NCI-H2029 (cell line): ENCODE data around the gene RHOB.
"Not testable (repeated sequence)": the region's sequence is repeated elsewhere in the genome, so short reads cannot be mapped to it uniquely, and the experiment has no call there.

Experiments
- DNase-seq: peaks from one replicate; lab custom pipeline; 2025; lab: John Stamatoyannopoulos, UW

Gene RHOB

DNA sequence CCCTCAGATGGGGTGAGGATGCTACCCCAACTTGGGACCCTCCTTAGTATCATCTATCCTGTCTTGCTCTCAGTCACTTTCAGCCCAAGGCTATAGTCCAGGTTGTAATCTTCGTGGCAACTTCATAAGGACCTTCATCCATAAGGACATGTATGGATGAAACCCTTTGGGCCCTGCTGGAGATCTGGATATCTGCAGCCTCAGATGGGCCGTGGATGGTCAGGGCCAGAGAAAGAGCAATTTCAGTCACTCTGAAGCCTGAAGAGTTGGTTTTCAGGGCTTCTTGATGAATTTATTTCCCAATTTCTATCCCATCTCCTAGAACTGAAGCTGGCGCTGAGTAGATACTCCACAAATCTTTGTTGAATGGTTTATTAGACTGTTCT is 28.7 kb downstream of the RHOB start:
- no peak for DNase-seq

DNA sequence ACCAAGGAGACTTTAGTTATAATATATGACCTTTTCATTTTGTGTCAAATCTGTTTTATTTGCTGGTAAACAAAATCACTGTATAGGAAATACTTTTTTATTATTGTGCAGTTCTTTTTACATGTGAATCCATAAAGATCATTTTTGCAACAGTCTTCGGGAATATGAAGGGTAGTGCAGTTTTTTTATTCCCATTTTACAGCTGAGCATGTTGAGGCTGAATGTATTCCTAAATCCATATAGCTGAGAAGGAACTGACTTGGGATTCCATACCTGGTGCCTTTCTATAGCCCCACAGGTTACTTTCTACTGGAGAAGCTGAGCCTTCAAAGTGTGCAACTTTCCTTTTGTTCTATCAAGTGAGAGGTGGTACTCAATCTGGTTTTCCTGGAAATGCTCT is 29.6 kb downstream of the RHOB start:
- no peak for DNase-seq

DNA sequence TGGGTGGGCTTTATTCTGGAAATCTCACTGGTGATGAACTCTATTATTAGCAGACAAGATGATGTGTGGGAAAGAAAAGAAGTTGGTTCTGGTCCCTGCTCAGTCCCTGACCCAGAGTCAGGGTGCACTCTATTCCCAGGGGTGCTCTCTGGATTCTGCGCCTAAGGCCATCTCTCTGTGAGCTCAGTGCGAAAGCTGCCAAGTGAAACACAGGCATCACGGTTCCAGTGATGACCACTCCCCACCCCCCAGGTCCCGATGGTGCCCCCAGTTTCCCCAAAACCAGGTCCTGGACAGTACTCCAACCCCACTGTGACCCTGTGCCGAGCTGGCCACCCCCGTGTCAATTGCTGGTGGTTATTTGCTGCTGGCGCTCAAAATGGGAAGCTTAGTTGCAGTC is 30.1 kb downstream of the RHOB start:
- DNase-seq: no peak

DNA sequence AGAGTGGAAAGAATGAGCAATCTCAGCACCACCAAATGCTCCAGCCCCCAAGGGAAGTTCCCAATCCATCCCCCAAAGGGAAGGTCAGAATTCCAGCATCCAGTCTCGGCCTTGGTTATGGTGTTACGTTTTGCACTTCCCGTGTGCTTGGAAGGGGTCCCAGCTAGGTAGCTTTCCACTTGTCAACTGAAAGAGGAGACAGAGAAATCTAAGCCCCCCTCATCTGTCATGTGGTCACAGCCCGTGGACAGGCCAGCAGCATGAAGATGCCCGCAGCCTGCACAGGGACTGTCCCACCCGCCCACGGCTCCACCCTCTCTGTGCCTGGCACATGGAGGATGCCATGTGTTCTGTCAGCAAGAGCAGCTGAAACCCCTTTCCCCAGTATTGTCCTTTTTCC is 32.1 kb downstream of the RHOB start:
- no peak for DNase-seq

DNA sequence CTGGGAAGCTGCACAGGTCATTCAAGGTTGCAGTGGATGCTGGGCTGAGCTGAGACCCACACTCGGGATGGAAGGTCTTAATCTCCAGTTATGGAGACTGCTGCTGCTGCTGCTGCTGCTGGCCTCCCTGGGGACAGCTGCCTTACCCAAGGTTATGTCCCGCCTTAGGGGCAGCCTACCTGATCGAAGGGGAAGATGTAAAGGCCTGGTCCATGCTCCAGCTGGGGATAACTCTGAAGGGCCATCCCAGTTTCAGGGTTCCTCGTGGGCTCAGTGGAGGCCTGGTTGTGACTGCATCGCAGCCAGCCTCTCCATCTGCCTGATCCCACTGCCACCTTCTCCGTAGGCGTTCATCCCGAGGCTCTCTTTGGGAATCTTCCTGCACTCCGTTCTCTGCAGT is 33.0 kb downstream of the RHOB start:
- no peak for DNase-seq

DNA sequence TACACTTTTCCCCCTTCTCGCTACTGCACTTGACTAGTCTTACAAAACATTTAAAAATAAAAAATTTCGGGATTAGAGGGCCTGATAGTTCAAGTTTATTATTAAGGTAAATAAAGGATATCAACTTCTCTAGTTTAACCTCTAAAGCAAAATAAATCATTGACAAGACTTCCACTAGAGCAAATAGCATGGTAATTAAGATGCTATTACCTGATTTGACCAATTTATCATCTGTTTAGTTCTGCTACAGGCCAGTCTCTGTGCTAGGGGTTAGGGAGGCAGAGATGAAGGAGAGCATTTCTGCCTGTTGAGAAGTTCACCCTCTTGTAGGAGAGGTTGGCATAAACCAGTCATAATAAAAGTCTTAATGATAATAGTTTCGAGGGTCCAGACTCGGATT is 34.0 kb downstream of the RHOB start:
- no peak for DNase-seq

DNA sequence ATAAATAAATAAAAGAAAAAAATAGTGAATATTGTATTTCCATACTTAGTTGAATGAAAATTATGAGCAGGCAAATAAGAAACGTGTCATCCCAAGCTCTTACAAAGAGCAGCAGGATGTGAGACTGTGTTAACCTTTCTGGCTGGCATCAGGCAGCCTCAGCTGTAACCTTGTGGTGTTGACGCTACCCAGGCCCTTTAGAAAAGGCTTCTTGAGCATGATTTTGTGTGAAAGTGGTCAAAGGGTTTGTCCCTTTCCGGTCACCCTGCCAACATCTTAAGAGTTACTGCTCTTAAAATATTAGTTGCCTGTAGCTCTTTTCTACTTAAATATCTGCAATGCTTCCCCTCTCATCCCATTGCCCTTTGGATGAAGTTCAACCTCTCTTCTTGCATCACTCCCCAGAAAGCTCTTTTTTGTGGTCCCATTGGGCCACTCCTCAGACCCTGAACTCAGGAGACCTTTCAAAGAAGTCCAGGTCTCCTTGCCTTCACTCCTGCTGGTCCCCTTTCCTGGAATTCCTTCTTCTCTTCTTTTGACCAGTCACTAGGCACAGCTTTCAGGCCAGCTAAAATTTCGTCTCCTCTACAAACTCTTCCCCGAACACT is 35.0 kb downstream of the RHOB start:
- DNase-seq: no peak

DNA sequence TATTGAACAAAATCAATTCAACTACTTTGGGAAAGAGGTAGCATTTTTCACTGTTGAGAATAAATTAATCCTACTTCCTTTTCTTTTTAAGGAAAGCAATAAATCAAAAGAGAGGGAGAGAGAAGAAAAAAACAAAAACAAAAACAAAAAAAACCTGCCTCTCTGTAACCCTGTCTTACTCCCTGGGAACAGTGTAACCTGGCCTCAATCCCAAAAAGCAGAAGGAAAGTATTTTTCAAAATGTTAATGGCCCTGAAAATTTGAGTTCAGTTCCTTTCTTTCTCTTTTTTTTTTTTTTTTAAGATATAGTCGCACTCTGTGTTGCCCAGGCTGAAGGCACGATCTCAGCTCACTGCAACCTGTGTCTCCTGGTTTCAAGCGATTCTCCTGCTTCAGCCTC is 35.9 kb downstream of the RHOB start:
- no peak for DNase-seq

DNA sequence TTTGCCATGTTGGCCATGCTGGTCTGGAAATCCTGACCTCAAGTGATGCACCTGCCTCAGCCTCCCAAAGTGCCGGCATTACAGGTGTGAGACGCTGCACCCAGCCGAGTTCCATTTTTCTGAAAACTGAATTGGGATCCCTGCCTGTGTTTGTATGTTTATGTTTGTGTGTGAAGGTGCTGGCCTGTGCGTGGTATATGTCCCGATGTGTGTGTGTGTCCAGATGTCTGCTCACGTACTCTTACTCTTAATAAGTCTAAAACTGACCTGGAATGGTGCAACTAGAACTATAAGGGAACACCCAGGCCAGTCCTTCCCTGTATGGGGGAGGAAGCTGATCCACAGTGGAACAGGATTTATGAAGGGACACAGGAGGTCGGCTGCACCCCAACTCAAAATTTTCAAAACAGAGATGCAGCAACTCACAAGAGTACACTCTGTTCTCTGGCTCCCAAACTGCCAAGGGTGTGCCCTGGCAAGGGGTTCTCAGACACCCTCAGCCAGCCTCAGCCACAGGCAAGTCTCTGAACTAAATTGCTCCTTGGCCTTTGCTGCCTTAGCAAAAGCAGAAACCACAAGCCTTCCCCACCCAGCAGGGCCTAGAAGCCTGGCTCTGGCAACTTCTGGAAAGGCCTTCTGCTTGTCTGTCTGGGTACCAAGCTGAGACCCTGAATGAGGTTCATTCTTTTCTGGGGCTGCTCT is 36.5 kb downstream of the RHOB start:
- DNase-seq: no peak

DNA sequence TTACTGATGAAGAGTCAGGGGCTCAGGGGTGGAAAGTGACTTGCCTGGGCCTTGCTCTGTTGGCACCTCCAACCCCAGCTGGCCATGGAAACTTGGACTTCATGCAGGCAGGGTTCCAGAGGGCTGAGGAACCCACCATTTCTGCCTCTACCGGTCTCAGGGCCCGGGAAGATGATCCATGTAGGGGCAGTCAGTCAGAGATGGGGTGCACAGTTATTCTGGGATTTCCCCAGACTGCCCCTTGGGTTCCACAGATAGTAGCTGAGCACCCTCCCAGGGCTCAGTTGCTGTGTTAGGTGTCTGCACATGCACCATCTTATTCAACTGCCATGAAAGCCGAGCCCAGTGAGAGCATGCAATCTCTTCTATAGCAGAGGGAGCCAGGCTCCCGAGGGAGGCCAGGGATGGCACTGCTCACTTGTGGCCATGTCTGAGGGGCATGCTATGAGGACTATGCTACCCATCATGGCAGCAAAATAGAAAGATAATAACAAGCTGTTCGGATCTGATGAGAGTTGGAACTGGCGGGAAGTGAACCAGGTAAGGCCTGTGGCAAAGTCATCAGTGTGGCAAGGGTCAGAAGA is 37.3 kb downstream of the RHOB start:
- DNase-seq: no peak

DNA sequence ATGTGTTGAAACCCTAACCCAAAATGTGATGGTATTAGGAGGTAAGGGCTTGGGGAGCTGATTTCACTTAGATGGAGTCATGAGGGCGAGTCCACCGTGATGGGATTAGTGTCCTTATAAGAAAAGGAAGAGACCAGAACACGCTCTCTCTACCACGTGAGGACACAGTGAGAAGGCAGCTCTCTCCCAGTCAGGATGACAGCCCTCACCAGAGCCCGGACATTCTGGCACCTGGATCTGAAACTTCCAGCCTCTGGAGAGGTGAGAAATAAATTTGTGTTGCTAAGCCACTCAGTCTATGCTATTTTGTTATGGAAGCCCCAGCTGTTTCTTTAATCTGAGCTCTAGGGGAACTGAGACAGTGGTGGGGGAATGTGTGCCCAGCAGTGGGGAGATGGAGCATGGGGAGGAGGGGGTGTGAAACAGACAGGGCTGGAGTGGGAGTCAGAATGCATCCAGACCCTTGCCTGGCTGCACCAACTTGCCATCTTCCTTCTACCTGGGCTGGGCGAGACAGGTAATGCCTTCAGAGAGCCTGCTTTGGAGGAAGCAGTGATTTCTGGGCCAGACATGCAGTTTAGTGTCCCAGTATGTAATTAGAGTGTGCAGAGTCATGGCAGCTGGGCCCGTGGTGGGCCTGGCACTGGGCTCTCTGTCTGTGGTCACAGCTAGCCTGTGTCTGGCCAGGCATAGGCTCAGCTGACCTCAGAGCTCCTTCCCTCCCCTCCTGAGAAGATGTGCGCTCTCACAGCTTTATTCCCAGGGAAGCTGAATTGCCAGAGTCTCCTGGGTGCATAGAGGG is 38.1 kb downstream of the RHOB start:
- no peak for DNase-seq

DNA sequence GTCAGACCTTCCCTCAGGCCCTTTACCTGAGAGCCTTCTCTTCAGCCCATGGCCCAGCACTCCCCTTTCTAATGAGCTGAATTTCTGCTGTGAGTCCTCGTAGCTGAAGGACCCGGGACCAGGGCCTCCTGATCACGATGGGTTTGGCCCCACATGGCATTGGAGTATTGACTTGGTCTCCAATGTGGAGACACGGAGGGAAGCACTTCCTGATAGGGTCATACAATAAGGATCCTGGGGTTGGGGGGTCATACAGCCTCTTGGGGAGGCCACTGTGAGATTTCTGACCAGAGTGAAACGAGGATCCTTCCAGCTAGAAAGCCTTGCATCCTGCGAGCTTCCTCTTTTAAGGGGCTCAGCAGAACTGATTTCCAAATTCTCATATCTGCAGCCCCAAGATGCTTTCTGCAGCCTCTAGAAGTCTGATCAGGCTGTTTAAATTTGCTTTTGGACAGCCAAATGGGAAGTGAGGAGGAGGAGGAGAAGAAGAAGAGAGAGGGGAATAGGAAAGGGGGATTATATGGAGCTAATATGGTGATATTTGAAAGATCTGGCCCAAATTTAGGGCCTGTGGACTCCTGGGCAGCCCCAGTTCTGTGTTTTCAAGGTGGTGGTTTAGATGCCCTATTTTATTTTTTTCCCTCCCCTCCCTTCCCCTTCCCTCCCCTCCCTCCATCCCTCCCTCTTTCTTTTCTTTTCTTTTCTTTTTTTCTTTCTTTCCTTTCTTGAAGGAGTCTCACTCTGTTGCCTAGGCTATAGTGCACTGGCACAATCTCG is 38.9 kb downstream of the RHOB start:
- no peak for DNase-seq

DNA sequence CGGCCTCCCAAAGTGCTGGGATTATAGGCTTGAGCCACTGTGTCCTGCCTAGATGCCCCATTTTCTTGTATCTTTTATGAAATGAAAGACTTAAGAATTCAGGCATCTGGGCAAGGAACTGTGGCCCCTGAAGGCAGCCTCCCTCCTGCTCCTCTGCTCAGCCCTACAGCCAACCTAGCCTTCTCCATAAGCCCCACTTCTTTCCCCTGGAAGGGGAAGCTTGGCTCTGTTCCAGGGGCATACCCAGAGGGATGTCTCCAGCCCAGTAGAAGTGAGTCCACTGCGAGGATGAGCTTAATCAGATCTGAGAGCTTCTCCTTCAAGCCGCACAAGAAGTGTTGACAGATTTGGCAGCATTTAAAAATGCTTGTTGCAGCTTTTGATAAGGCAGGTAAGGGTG is 39.7 kb downstream of the RHOB start:
- no peak for DNase-seq

DNA sequence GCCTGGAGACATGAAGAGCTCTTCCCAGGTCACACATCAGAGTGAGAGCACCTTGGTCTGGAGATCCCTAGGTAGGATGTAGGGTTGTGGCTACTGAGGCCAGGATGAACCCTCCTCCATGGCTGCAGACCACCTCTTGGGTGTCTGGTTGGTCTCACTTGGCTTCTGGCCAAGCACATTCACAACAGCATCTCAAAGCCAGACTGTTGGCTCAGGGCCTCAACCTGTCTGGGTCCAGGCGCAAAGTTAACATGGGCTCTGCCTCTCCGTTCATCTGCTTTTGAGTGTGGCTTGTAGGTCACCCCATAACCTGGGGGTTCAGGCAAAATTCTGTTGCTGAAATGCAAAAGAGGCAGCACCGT is 40.1 kb downstream of the RHOB start:
- no peak for DNase-seq

DNA sequence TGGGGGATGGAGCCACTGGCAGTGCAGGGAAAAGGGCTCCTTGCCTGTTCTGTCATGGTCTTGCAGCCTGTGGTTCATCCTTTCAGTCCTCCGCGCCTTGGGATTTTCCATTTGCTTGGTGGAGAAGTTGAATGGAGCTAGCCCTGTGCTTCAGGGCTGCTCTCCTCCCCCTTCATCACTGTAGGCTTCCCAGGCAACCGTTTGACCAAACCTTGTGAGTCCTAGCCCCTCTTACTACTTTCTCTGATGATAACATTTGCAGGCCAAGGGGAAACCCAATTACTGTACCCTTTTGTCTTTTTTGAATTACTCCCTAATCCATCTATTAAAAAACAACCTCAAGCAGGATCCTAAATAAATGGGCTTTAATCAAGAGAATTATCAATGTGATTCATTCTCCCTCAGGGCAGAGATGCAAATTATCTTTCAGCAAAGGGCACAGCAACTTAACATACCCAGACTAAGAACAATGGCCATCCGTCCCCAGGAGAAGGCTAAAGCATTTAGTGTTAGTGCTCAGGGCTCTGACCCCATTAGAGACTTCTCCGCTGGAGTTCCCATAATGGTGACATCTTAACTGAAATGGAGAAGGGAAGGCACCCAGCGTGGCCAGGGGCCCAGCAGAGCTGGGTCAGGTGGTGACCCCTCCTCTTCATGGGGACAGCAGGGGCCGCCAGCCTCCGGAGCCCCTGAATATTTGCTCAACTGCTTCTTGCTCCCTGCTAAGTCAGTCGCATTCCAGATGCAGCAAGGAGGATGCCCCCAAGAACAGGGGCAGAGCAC is 40.7 kb downstream of the RHOB start:
- no peak for DNase-seq

DNA sequence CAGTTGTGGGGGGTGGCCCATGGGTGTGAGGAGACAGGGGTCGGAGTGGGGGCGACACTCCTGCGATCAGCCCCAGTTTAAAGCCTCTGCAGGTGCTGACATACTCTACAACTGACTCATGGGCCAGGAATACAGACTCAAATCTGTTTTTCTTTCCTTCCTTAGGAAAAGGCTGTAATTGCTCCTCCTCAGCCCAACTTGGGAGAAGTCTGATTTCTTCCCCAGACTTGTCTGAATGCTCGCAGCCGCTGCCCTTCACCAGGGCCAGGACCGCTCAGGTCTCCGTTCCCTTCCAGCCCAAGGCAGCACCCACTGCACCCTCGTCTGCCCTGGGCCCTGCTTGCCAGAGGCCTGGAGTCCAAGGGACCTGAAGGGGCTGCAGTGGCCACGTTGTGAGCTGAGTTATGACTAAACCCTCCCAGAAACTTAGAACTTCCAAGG is 41.3 kb downstream of the RHOB start:
- DNase-seq: no peak

DNA sequence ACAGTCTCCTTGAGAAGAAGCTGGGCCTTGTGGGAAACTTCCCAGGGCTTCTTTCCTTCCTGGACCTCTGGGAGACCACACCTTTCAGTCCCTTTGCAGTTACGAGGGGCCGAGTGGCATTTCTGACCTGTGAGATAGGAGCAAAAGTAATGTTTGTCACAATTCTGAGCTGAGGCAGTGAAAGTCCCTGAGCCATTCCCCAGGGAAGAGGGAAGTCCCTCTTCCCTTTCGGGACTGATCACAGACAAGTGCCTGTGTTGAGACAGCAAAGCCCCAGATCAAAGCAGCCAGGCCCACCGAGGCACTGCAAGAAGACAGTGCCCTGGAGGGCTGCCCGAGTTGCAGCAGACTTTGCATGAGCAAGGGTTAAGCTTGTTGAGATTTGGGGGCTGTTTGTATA is 41.9 kb downstream of the RHOB start:
- no peak for DNase-seq

DNA sequence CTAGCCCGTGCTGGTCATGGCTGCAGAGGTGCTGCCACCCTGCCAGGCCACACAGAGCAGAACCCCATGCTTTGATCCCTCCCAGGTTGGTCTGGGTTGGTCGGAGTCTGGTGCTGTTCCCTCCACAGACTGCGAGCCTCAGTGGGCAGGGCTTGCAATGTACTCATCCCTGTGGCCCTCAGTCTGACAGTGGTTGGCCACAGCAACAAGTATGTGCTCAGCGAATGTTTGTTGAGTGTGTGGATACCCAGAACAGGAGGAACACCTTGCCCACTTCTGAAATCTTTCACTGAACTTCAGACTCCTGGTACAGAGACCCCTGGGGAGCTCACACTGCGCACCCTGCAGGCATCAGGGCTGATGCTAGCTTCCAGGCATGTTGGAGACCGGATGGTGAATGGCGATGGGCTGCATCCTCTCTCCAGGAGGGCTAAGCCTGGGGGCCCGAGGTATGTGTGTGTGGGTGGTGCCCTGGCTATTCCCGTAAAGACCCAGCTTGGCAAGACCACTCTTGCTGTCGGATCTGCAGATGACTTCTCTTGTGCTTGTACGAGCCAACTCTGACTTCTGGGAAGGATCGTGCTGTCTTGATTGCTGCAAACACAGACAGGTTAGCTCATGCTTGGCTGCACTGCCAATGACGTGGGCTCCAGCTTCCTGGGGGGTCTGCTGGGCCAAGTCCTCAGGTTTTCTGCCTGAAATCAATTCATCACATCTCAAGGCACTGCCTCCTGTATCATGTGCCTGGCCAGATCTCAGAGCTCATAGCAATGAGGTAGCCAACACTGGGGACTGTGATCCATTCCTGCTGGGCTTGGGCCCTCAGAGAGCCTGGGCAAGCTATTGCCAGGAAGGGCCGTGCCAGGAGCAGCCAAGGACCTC is 43.7 kb downstream of the RHOB start:
- no peak for DNase-seq

DNA sequence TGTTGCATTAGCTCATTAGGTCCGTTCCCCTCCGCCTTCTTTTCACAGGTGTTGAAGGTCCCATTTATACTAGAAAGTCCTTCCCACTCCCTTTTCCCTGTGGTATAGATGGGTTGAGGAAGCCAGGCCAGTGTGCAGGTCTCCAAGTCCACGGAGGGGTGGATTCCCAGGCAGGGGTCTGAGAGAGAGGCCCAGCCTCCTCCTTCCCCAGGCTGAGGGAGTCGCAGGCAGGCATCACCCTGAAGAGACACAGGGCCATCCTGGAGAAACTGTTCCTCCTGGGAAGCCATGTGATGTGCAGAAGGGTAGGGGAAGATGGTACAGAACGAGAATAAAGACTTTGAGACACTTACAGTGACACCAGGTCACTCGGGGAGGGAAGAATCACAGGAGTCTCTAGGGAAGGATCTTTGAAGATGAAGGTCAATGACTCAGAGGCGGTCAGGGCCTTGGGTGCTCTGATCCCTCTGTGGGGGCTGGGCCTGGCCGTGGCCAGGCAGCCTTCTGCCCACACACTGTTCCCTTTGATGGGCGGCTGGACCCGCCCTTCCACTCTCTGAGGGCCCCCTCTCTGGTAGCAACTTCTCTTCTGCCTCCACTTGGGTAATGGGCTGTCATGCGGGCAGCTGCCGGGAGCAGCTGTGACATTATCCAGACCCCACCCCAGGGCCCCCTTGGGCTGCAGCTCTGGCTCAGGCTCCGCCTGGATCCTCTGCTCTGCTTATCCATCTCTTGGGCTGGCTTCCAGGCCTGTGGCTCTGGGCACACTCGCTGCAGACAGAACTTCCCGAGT is 45.1 kb downstream of the RHOB start:
- DNase-seq: no peak

DNA sequence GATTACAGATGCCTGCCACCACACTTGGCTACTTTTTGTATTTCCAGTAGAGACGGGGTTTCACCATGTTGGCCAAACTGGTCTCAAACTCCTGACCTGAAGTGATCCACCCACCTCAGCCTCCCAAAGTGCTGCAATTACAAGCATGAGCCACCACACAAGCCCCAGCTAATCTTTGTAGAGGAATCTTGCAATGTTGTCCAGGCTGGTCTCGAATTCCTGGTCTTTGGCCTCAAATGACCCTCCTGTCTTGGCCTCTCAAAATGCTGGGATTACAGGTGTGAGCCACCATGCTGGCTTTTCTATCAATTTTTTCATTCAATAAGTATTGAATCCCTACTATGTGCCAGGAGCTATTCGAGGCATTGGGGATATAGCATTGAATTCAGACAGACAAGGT is 46.2 kb downstream of the RHOB start:
- not testable (repeated sequence) for DNase-seq
